ENCODE measurements around the gene ST3GAL3. TPM values are rescaled to one million over a fixed set of nuclear protein-coding genes. Genes with fewer than 3 reads are reported as not detected.

ST3GAL3 gene
- total RNA-seq, 4 donors from 2014 or later: 4.4 to 19.0 (median 6.1) TPM

- Histone ChIP-seq H3K27me3 (no peaks in the 10 kb centered on the region), H3K36me3 (no peaks in the 10 kb centered on the region), H3K9me3 (no peaks in the 10 kb centered on the region), H3K4me3 (no peak overlapping the region), H3K4me1 (peaks cover 0 to 5% (median 0%) of the 10 kb centered on the region in 4 donors), H3K27ac (no peak overlapping the region)
- DNase-seq: no peak
- TF ChIP-seq CTCF (IDR thresholded peaks at IDR 0.05): no peak
These were observed 164.0 kb downstream of the ST3GAL3 start for GRCh38 chr1:43871181-43871910.

- Histone ChIP-seq H3K27ac (no peak overlapping the region), H3K9me3 (no peaks in the 10 kb centered on the region), H3K36me3 (no peaks in the 10 kb centered on the region), H3K27me3 (no peaks in the 10 kb centered on the region), H3K4me3 (no peak overlapping the region), H3K4me1 (peaks cover 0 to 5% (median 0%) of the 10 kb centered on the region in 4 donors)
- TF ChIP-seq POLR2A (IDR thresholded peaks at IDR 0.05) (no peak), CTCF (IDR thresholded peaks at IDR 0.05) (no peak)
- DNase-seq: no peak
These were observed 164.9 kb downstream of the ST3GAL3 start for GRCh38 chr1:43872280-43872679.

- Histone ChIP-seq H3K36me3 (no peaks in the 10 kb centered on the region), H3K27me3 (no peaks in the 10 kb centered on the region), H3K9me3 (no peaks in the 10 kb centered on the region), H3K27ac (no peak overlapping the region), H3K4me1 (peaks cover 0 to 4% (median 0%) of the 10 kb centered on the region in 4 donors), H3K4me3 (no peak overlapping the region)
- no peak for DNase-seq
- TF ChIP-seq CTCF (IDR thresholded peaks at IDR 0.05) (no peak), POLR2A (IDR thresholded peaks at IDR 0.05) (no peak)
These were observed 166.5 kb downstream of the ST3GAL3 start for GRCh38 chr1:43873851-43874250.

GRCh38 chr1:43874716-43875115, 167.4 kb downstream of the ST3GAL3 start:
- Histone ChIP-seq H3K4me3 (no peak overlapping the region), H3K36me3 (no peaks in the 10 kb centered on the region), H3K4me1 (no peaks in the 10 kb centered on the region), H3K9me3 (no peaks in the 10 kb centered on the region), H3K27me3 (no peaks in the 10 kb centered on the region), H3K27ac (no peak overlapping the region)
- TF ChIP-seq CTCF (IDR thresholded peaks at IDR 0.05) (no peak), POLR2A (IDR thresholded peaks at IDR 0.05) (no peak)
- DNase-seq: no peak

GRCh38 chr1:43875331-43875730, 168.0 kb downstream of the ST3GAL3 start:
- no peaks in the 10 kb centered on the region for H3K4me1 ChIP-seq
- no peak for DNase-seq
- no peaks in the 10 kb centered on the region for H3K9me3 ChIP-seq
- no peaks in the 10 kb centered on the region for H3K36me3 ChIP-seq
- TF ChIP-seq CTCF (IDR thresholded peaks at IDR 0.05) (no peak), POLR2A (IDR thresholded peaks at IDR 0.05) (no peak)
- H3K4me3 ChIP-seq: no peak overlapping the region
- H3K27ac ChIP-seq: no peak overlapping the region
- no peaks in the 10 kb centered on the region for H3K27me3 ChIP-seq

Measured in Peyer's patch (tissue), 4 donors.